OCI-LY1 (cell line): ENCODE results near the gene EDEM1.

Experiments
- H2AFZ ChIP-seq: fragments of 200-600 bp; sonication (generic), shearing (Covaris generic); 2 replicates; pipeline ENCODE4 v1.6.0; 2014; ENCODE audit warnings: antibody characterized with exemption, mild to moderate bottlenecking, low read length
- H3F3A ChIP-seq: fragments of 200-600 bp; sonication (generic), shearing (Covaris generic); 2 replicates; pipeline ENCODE4 v1.6.0; 2014; ENCODE audit warnings: mild to moderate bottlenecking, antibody characterized with exemption, low read length, moderate library complexity; ENCODE audit not compliant: insufficient read depth
- H3K27ac ChIP-seq: fragments of 200-600 bp; sonication (generic); 2 replicates; pipeline ENCODE4 v1.5.1; 2014; ENCODE audit warnings: low read length, mixed run types, mild to moderate bottlenecking, low read depth; ENCODE audit not compliant: poor library complexity, severe bottlenecking
- H3K27me3 ChIP-seq: fragments of 200-600 bp; sonication (generic); 2 replicates; pipeline ENCODE4 v1.6.0; 2014; ENCODE audit warnings: antibody characterized with exemption, mild to moderate bottlenecking, low read length, moderate library complexity; ENCODE audit not compliant: insufficient read depth
- H3K36me3 ChIP-seq: fragments of 200-600 bp; sonication (generic); 2 replicates; pipeline ENCODE4 v1.6.1; 2014; ENCODE audit warnings: mild to moderate bottlenecking, antibody characterized with exemption, low read length, moderate library complexity, mixed read lengths; ENCODE audit not compliant: insufficient read depth
- H3K4me1 ChIP-seq: fragments of 200-600 bp; sonication (generic); 2 replicates; pipeline ENCODE4 v1.5.1; 2014; ENCODE audit warnings: mild to moderate bottlenecking, low read length, moderate library complexity; ENCODE audit not compliant: insufficient read depth, severe bottlenecking
- H3K4me2 ChIP-seq: fragments of 200-600 bp; sonication (generic), shearing (Covaris generic); 2 replicates; pipeline ENCODE4 v1.6.1; 2014; ENCODE audit warnings: low read length
- H3K4me3 ChIP-seq: fragments of 200-600 bp; sonication (generic); 2 replicates; pipeline ENCODE4 v1.5.1; 2014; ENCODE audit warnings: low read length, low read depth, mild to moderate bottlenecking, mixed read lengths; ENCODE audit not compliant: poor library complexity, severe bottlenecking
- H3K79me2 ChIP-seq: fragments of 200-600 bp; shearing (Covaris generic); 2 replicates; pipeline ENCODE4 v1.6.1; 2016; ENCODE audit warnings: mixed run types, low read length, mixed read lengths; ENCODE audit not compliant: insufficient read depth
- H3K9ac ChIP-seq: fragments of 200-600 bp; sonication (generic), shearing (Covaris generic); 2 replicates; pipeline ENCODE4 v1.6.1; 2014; ENCODE audit warnings: mild to moderate bottlenecking, low read length, mixed read lengths
- H3K9me2 ChIP-seq: fragments of 200-600 bp; sonication (generic), shearing (Covaris generic); 2 replicates; pipeline ENCODE4 v1.6.1; 2014; ENCODE audit warnings: low read depth, mild to moderate bottlenecking, low read length, mixed read lengths
- H3K9me3 ChIP-seq: fragments of 200-600 bp; shearing (Covaris generic); 2 replicates; pipeline ENCODE4 v1.6.1; 2014; ENCODE audit warnings: low read length, mixed read lengths
- H4K20me1 ChIP-seq: fragments of 200-600 bp; sonication (generic), shearing (Covaris generic); 2 replicates; pipeline ENCODE4 v1.6.0; 2016; ENCODE audit warnings: mild to moderate bottlenecking, low read length; ENCODE audit not compliant: insufficient read depth
- CTCF ChIP-seq: fragments of 200-600 bp; sonication (generic), shearing (Covaris generic); IDR thresholded peaks from 2 replicates; pipeline ENCODE4 v1.5.1; 2017; ENCODE audit warnings: mild to moderate bottlenecking, antibody characterized with exemption, low read length, moderate library complexity, mixed read lengths
- EZH2 ChIP-seq: fragments of 200-600 bp; sonication (generic), shearing (Covaris generic); IDR thresholded peaks from 2 replicates; pipeline ENCODE4 v1.8.0; 2017; ENCODE audit warnings: borderline replicate concordance, mixed run types, mild to moderate bottlenecking, antibody characterized with exemption, low read length, moderate library complexity, mixed read lengths

Gene EDEM1

GRCh38 chr3:5213574-5213966, 26.1 kb downstream of the EDEM1 start:
- H3F3A ChIP-seq = no peaks in the 10 kb centered on the region
- H3K4me1 ChIP-seq = no peaks in the 10 kb centered on the region
- no peaks in the 10 kb centered on the region for H4K20me1 ChIP-seq
- no peaks in the 10 kb centered on the region for H3K79me2 ChIP-seq
- no peak overlapping the region for H3K4me2 ChIP-seq
- no peaks in the 10 kb centered on the region for H3K9me2 ChIP-seq
- H3K27me3 ChIP-seq = no peaks in the 10 kb centered on the region
- H3K9ac ChIP-seq = no peak overlapping the region
- peaks cover 96% of the 10 kb centered on the region for H3K36me3 ChIP-seq
- H3K4me3 ChIP-seq = no peak overlapping the region
- H3K27ac ChIP-seq = no peak overlapping the region
- H2AFZ ChIP-seq = no peak overlapping the region
- TF ChIP-seq EZH2 (no peak), CTCF (no peak)
- H3K9me3 ChIP-seq = no peaks in the 10 kb centered on the region

- H3K4me3 ChIP-seq = no peak overlapping the region
- H3K36me3 ChIP-seq = peaks cover 96% of the 10 kb centered on the region
- no peak for TF ChIP-seq EZH2
- TF ChIP-seq CTCF = no peak
- H3K27ac ChIP-seq = no peak overlapping the region
- no peak overlapping the region for H3K4me2 ChIP-seq
- no peaks in the 10 kb centered on the region for H3K9me3 ChIP-seq
- no peaks in the 10 kb centered on the region for H3K79me2 ChIP-seq
- H4K20me1 ChIP-seq = no peaks in the 10 kb centered on the region
- H3K9ac ChIP-seq = no peak overlapping the region
- no peaks in the 10 kb centered on the region for H3F3A ChIP-seq
- H3K4me1 ChIP-seq = no peaks in the 10 kb centered on the region
- no peaks in the 10 kb centered on the region for H3K9me2 ChIP-seq
- H2AFZ ChIP-seq = no peak overlapping the region
- H3K27me3 ChIP-seq = no peaks in the 10 kb centered on the region
These were observed 26.8 kb downstream of the EDEM1 start for GRCh38 chr3:5214352-5214751.

- Histone ChIP-seq H3K79me2 (no peaks in the 10 kb centered on the region), H3K27ac (no peak overlapping the region), H3F3A (no peaks in the 10 kb centered on the region), H3K4me1 (no peaks in the 10 kb centered on the region), H2AFZ (no peak overlapping the region), H3K36me3 (peaks cover 70% of the 10 kb centered on the region), H3K9ac (no peak overlapping the region), H3K4me3 (no peak overlapping the region), H3K27me3 (no peaks in the 10 kb centered on the region), H4K20me1 (no peaks in the 10 kb centered on the region), H3K9me2 (no peaks in the 10 kb centered on the region), H3K4me2 (no peak overlapping the region), H3K9me3 (no peaks in the 10 kb centered on the region)
- TF ChIP-seq CTCF (no peak), EZH2 (no peak)
These were observed 30.5 kb downstream of the EDEM1 start for GRCh38 chr3:5217824-5218595.
